T-helper 1 cell treated with Interleukin-12 subunit alpha and Interleukin-12 subunit beta and Interleukin-4 antibody, amounts not matched to agents 30 μg/mL and 1 μg/mL, for 36 hours (primary cell): ENCODE results near the gene SPOCK1.

Experiments
- H3K27ac Mint-ChIP-seq: one replicate; pipeline ENCODE4 v1.8.0; 2021; ENCODE audit warnings: mild to moderate bottlenecking, mixed read lengths
- H3K27me3 Mint-ChIP-seq: one replicate; pipeline ENCODE4 v1.8.0; 2021; ENCODE audit warnings: low read depth, mixed read lengths
- H3K36me3 Mint-ChIP-seq: one replicate; pipeline ENCODE4 v1.8.0; 2021; ENCODE audit warnings: low read depth, mixed read lengths
- H3K4me1 Mint-ChIP-seq: one replicate; pipeline ENCODE4 v1.8.0; 2021; ENCODE audit warnings: low read depth, mixed read lengths
- H3K4me3 Mint-ChIP-seq: one replicate; pipeline ENCODE4 v1.8.0; 2021; ENCODE audit warnings: mild to moderate bottlenecking, moderate library complexity, mixed read lengths
- H3K9me3 Mint-ChIP-seq: one replicate; pipeline ENCODE4 v1.8.0; 2021; ENCODE audit warnings: mixed read lengths

SPOCK1 gene

GRCh38 chr5:137118629-137119028, 380.5 kb downstream of the SPOCK1 start:
- H3K4me3 Mint-ChIP-seq, result no peak overlapping the region
- H3K27me3 Mint-ChIP-seq, result no peaks in the 10 kb centered on the region
- no peaks in the 10 kb centered on the region for H3K4me1 Mint-ChIP-seq
- H3K9me3 Mint-ChIP-seq, result no peaks in the 10 kb centered on the region
- no peaks in the 10 kb centered on the region for H3K36me3 Mint-ChIP-seq
- no peak overlapping the region for H3K27ac Mint-ChIP-seq

- Mint-ChIP-seq H3K4me3 (no peak overlapping the region), H3K4me1 (no peaks in the 10 kb centered on the region), H3K9me3 (no peaks in the 10 kb centered on the region), H3K36me3 (no peaks in the 10 kb centered on the region), H3K27me3 (no peaks in the 10 kb centered on the region), H3K27ac (no peak overlapping the region)
These were observed 384.0 kb downstream of the SPOCK1 start for GRCh38 chr5:137115152-137115551.

GRCh38 chr5:137114529-137114928, 384.6 kb downstream of the SPOCK1 start:
- no peaks in the 10 kb centered on the region for H3K27me3 Mint-ChIP-seq
- no peak overlapping the region for H3K27ac Mint-ChIP-seq
- no peak overlapping the region for H3K4me3 Mint-ChIP-seq
- H3K4me1 Mint-ChIP-seq, result no peaks in the 10 kb centered on the region
- no peaks in the 10 kb centered on the region for H3K36me3 Mint-ChIP-seq
- no peaks in the 10 kb centered on the region for H3K9me3 Mint-ChIP-seq

- Mint-ChIP-seq H3K36me3 (no peaks in the 10 kb centered on the region), H3K27me3 (no peaks in the 10 kb centered on the region), H3K4me1 (no peaks in the 10 kb centered on the region), H3K4me3 (no peak overlapping the region), H3K9me3 (no peaks in the 10 kb centered on the region), H3K27ac (no peak overlapping the region)
These were observed 385.2 kb downstream of the SPOCK1 start for GRCh38 chr5:137113939-137114338.

- Mint-ChIP-seq H3K4me1 (no peaks in the 10 kb centered on the region), H3K27me3 (no peaks in the 10 kb centered on the region), H3K36me3 (no peaks in the 10 kb centered on the region), H3K4me3 (no peak overlapping the region), H3K27ac (no peak overlapping the region), H3K9me3 (no peaks in the 10 kb centered on the region)
These were observed 386.0 kb downstream of the SPOCK1 start for GRCh38 chr5:137113161-137113560.

GRCh38 chr5:137105351-137106035, 393.6 kb downstream of the SPOCK1 start:
- Mint-ChIP-seq H3K4me1 (no peaks in the 10 kb centered on the region), H3K36me3 (no peaks in the 10 kb centered on the region), H3K27ac (no peak overlapping the region), H3K9me3 (no peaks in the 10 kb centered on the region), H3K27me3 (peaks cover 2% of the 10 kb centered on the region), H3K4me3 (no peak overlapping the region)

GRCh38 chr5:137101544-137101943, 397.6 kb downstream of the SPOCK1 start:
- Mint-ChIP-seq H3K4me3 (no peak overlapping the region), H3K9me3 (no peaks in the 10 kb centered on the region), H3K4me1 (no peaks in the 10 kb centered on the region), H3K36me3 (no peaks in the 10 kb centered on the region), H3K27ac (no peak overlapping the region), H3K27me3 (peaks cover 2% of the 10 kb centered on the region)

- H3K27ac Mint-ChIP-seq, result no peak overlapping the region
- no peak overlapping the region for H3K4me3 Mint-ChIP-seq
- no peaks in the 10 kb centered on the region for H3K4me1 Mint-ChIP-seq
- no peaks in the 10 kb centered on the region for H3K9me3 Mint-ChIP-seq
- H3K27me3 Mint-ChIP-seq, result peaks cover 2% of the 10 kb centered on the region
- no peaks in the 10 kb centered on the region for H3K36me3 Mint-ChIP-seq
These were observed 399.5 kb downstream of the SPOCK1 start for GRCh38 chr5:137099651-137100050.

- Mint-ChIP-seq H3K36me3 (no peaks in the 10 kb centered on the region), H3K4me3 (no peak overlapping the region), H3K4me1 (no peaks in the 10 kb centered on the region), H3K9me3 (no peaks in the 10 kb centered on the region), H3K27ac (no peak overlapping the region), H3K27me3 (peaks cover 2% of the 10 kb centered on the region)
These were observed 400.5 kb downstream of the SPOCK1 start for GRCh38 chr5:137098663-137099062.

GRCh38 chr5:137098238-137098637, 400.9 kb downstream of the SPOCK1 start:
- no peak overlapping the region for H3K4me3 Mint-ChIP-seq
- no peaks in the 10 kb centered on the region for H3K36me3 Mint-ChIP-seq
- H3K9me3 Mint-ChIP-seq, result no peaks in the 10 kb centered on the region
- H3K27ac Mint-ChIP-seq, result no peak overlapping the region
- no peaks in the 10 kb centered on the region for H3K4me1 Mint-ChIP-seq
- peaks cover 2% of the 10 kb centered on the region for H3K27me3 Mint-ChIP-seq

- Mint-ChIP-seq H3K4me3 (no peak overlapping the region), H3K36me3 (no peaks in the 10 kb centered on the region), H3K27ac (no peak overlapping the region), H3K27me3 (peaks cover 2% of the 10 kb centered on the region), H3K4me1 (no peaks in the 10 kb centered on the region), H3K9me3 (no peaks in the 10 kb centered on the region)
These were observed 401.9 kb downstream of the SPOCK1 start for GRCh38 chr5:137097203-137097602.

GRCh38 chr5:137096149-137097103, 402.7 kb downstream of the SPOCK1 start:
- Mint-ChIP-seq H3K4me3 (no peak overlapping the region), H3K36me3 (no peaks in the 10 kb centered on the region), H3K9me3 (no peaks in the 10 kb centered on the region), H3K4me1 (no peaks in the 10 kb centered on the region), H3K27ac (no peak overlapping the region), H3K27me3 (peaks cover under 1% of the 10 kb centered on the region)

- H3K4me1 Mint-ChIP-seq, result no peaks in the 10 kb centered on the region
- no peaks in the 10 kb centered on the region for H3K36me3 Mint-ChIP-seq
- no peak overlapping the region for H3K4me3 Mint-ChIP-seq
- no peaks in the 10 kb centered on the region for H3K9me3 Mint-ChIP-seq
- H3K27me3 Mint-ChIP-seq, result no peaks in the 10 kb centered on the region
- no peak overlapping the region for H3K27ac Mint-ChIP-seq
These were observed 403.5 kb downstream of the SPOCK1 start for GRCh38 chr5:137095597-137095996.

- H3K36me3 Mint-ChIP-seq, result no peaks in the 10 kb centered on the region
- no peaks in the 10 kb centered on the region for H3K9me3 Mint-ChIP-seq
- no peak overlapping the region for H3K27ac Mint-ChIP-seq
- H3K27me3 Mint-ChIP-seq, result no peaks in the 10 kb centered on the region
- H3K4me1 Mint-ChIP-seq, result no peaks in the 10 kb centered on the region
- H3K4me3 Mint-ChIP-seq, result no peak overlapping the region
These were observed 406.3 kb downstream of the SPOCK1 start for GRCh38 chr5:137092831-137093230.

GRCh38 chr5:137091472-137091871, 407.7 kb downstream of the SPOCK1 start:
- no peaks in the 10 kb centered on the region for H3K36me3 Mint-ChIP-seq
- H3K27me3 Mint-ChIP-seq, result no peaks in the 10 kb centered on the region
- no peaks in the 10 kb centered on the region for H3K9me3 Mint-ChIP-seq
- H3K4me3 Mint-ChIP-seq, result no peak overlapping the region
- H3K4me1 Mint-ChIP-seq, result no peaks in the 10 kb centered on the region
- H3K27ac Mint-ChIP-seq, result no peak overlapping the region
